HG02885 (cell line): ENCODE data around the gene CMIP.
A peak's percentile ranks its signal among the peaks of the same experiment; 100 is the strongest.

ENCODE experiments used
- ATAC-seq: cut with Tn5 transposase; IDR thresholded peaks from one replicate; pipeline ENCODE4 v1.9.1; 2021; ENCODE audit warnings: mild to moderate bottlenecking; ENCODE audit not compliant: unreplicated experiment, poor library complexity

CMIP gene

GRCh38 chr16:81491541-81492188 lies 47.1 kb downstream of the CMIP start:
- ATAC-seq, result no peak

GRCh38 chr16:81492311-81492761 lies 47.7 kb downstream of the CMIP start:
- ATAC-seq, result no peak

- no peak for ATAC-seq
Observed at GRCh38 chr16:81492965-81493754, 48.6 kb downstream of the CMIP start.

GRCh38 chr16:81493755-81494433 lies 49.3 kb downstream of the CMIP start:
- ATAC-seq, result no peak

- no peak for ATAC-seq
Observed at GRCh38 chr16:81494434-81494806, 49.8 kb downstream of the CMIP start.

GRCh38 chr16:81494888-81495287 lies 50.3 kb downstream of the CMIP start:
- ATAC-seq, result no peak

- no peak for ATAC-seq
Observed at GRCh38 chr16:81495321-81496234, 51.0 kb downstream of the CMIP start.

- no peak for ATAC-seq
Observed at GRCh38 chr16:81496321-81496720, 51.7 kb downstream of the CMIP start.

- no peak for ATAC-seq
Observed at GRCh38 chr16:81496742-81497141, 52.1 kb downstream of the CMIP start.

GRCh38 chr16:81497690-81498089 lies 53.1 kb downstream of the CMIP start:
- ATAC-seq, result no peak

GRCh38 chr16:81498351-81498750 lies 53.7 kb downstream of the CMIP start:
- no peak for ATAC-seq

GRCh38 chr16:81499576-81500380 lies 55.2 kb downstream of the CMIP start:
- ATAC-seq, result no peak

GRCh38 chr16:81500833-81501521 lies 56.4 kb downstream of the CMIP start:
- no peak for ATAC-seq

GRCh38 chr16:81502396-81503070 lies 57.9 kb downstream of the CMIP start:
- no peak for ATAC-seq

- ATAC-seq, result peak; percentile 86
Observed at GRCh38 chr16:81505011-81505661, 60.5 kb downstream of the CMIP start.

- no peak for ATAC-seq
Observed at GRCh38 chr16:81509404-81509803, 64.8 kb downstream of the CMIP start.

GRCh38 chr16:81510016-81510415 lies 65.4 kb downstream of the CMIP start:
- ATAC-seq, result no peak

- no peak for ATAC-seq
Observed at GRCh38 chr16:81511371-81511770, 66.8 kb downstream of the CMIP start.
